KMS-11 (cell line): Measurements from ENCODE around the gene ADAMTS9.

ENCODE experiments used
- H2AFZ ChIP-seq: fragments of 200-600 bp; sonication (generic); 2 replicates; pipeline ENCODE4 v1.6.1; 2016; ENCODE audit warnings: antibody characterized with exemption, mixed run types, low read depth
- H3K27ac ChIP-seq: fragments of 200-600 bp; sonication (generic); 2 replicates; pipeline ENCODE4 v1.6.1; 2016; ENCODE audit warnings: mild to moderate bottlenecking, mixed run types
- H3K27me3 ChIP-seq: fragments of 200-600 bp; sonication (generic); 2 replicates; pipeline ENCODE4 v1.6.1; 2017; ENCODE audit warnings: mild to moderate bottlenecking, low read depth, mixed run types, moderate library complexity; ENCODE audit not compliant: insufficient read depth
- H3K36me3 ChIP-seq: fragments of 200-600 bp; sonication (generic); 2 replicates; pipeline ENCODE4 v1.6.1; 2017; ENCODE audit warnings: mild to moderate bottlenecking, mixed run types; ENCODE audit not compliant: insufficient read depth
- H3K4me1 ChIP-seq: fragments of 200-600 bp; sonication (generic); 2 replicates; pipeline ENCODE4 v1.6.1; 2016; ENCODE audit warnings: mild to moderate bottlenecking, low read depth, mixed run types; ENCODE audit not compliant: poor library complexity, severe bottlenecking
- H3K4me2 ChIP-seq: fragments of 200-600 bp; sonication (generic); 2 replicates; pipeline ENCODE4 v1.7.0; 2016; ENCODE audit warnings: mild to moderate bottlenecking, mixed run types
- H3K4me3 ChIP-seq: fragments of 200-600 bp; sonication (generic); IDR thresholded peaks from 2 replicates; pipeline ENCODE4 v1.6.1; 2017; ENCODE audit warnings: low read depth, low read length, mixed read lengths; ENCODE audit not compliant: insufficient read depth
- H3K79me2 ChIP-seq: fragments of 200-600 bp; sonication (generic); 2 replicates; pipeline ENCODE4 v1.6.1; 2016; ENCODE audit warnings: low read depth, mixed run types; ENCODE audit not compliant: insufficient read depth
- H3K9ac ChIP-seq: fragments of 200-600 bp; sonication (generic); 2 replicates; pipeline ENCODE4 v1.6.1; 2016; ENCODE audit warnings: mild to moderate bottlenecking, mixed run types
- H4K20me1 ChIP-seq: fragments of 200-600 bp; sonication (generic); 2 replicates; pipeline ENCODE4 v1.6.1; 2016; ENCODE audit warnings: mild to moderate bottlenecking, mixed run types; ENCODE audit not compliant: insufficient read depth
- TF ChIP-seq, protein P1 (sequence below): fragments of 200-600 bp; sonication (generic); conservative IDR thresholded peaks from 2 replicates; pipeline ENCODE4 v1.6.1; 2017; ENCODE audit warnings: low read depth, mild to moderate bottlenecking, antibody characterized with exemption, low read length, moderate library complexity, mixed read lengths

ADAMTS9 gene

DNA sequence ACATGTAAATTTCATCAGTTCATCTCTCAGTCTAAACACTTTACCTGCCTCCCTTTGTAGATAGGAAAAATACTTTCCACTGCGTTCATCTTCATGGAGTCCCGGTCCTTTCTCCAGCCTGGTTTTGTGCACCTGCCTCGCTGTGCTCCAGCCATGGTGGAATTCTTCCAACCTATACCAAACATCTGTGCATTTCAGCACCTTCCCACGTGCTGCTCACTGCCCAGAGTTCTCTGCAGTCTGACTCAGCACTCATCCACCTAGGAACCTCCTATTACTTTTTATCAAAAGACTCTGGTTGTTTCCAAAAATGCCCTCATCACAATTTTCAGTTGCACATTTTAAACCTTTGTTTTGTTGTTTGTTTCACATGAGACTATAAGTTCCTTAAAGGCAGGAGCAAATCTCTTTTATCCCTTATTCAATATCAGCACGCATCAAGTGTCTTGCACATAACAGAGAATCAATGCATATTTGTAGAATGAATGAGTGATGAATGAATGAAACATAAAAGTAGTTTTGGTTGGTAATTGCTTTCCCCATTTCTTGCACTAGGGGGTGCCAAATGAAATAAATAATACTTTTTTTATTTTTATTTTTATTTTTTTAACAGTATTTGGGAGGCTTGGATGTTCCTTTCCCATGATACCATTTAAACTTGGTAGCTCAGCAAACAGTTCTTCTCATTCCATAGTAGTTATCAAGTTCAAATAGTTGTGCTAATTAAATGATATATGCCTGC is 30.2 kb upstream of the ADAMTS9 start:
- Histone ChIP-seq H3K36me3 (no peaks in the 10 kb centered on the region), H3K4me3 (no peak overlapping the region), H3K9ac (no peak overlapping the region), H2AFZ (no peak overlapping the region), H4K20me1 (no peaks in the 10 kb centered on the region), H3K79me2 (no peaks in the 10 kb centered on the region), H3K4me2 (no peak overlapping the region), H3K4me1 (no peaks in the 10 kb centered on the region), H3K27me3 (no peaks in the 10 kb centered on the region), H3K27ac (no peak overlapping the region)
- TF ChIP-seq, protein P1, sequence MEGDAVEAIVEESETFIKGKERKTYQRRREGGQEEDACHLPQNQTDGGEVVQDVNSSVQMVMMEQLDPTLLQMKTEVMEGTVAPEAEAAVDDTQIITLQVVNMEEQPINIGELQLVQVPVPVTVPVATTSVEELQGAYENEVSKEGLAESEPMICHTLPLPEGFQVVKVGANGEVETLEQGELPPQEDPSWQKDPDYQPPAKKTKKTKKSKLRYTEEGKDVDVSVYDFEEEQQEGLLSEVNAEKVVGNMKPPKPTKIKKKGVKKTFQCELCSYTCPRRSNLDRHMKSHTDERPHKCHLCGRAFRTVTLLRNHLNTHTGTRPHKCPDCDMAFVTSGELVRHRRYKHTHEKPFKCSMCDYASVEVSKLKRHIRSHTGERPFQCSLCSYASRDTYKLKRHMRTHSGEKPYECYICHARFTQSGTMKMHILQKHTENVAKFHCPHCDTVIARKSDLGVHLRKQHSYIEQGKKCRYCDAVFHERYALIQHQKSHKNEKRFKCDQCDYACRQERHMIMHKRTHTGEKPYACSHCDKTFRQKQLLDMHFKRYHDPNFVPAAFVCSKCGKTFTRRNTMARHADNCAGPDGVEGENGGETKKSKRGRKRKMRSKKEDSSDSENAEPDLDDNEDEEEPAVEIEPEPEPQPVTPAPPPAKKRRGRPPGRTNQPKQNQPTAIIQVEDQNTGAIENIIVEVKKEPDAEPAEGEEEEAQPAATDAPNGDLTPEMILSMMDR: no peak

DNA sequence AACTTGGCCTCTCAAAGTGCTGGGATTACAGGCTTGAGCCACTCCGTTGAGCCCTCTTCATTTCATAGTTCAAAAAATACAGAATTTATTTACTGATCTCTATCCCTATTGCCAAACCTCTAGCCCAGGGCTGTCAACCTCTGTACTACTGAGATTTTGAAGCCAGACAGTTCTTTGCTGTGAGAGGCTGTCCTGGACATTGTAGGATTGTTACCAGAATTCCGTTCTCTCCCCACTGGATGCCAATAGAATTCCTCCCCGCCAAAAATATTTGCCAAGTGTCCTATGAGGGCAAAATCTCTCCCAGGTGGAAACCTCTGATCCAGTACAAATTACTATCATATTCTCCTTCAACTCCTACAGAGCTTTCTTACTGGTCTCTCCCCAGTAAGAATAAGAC is 29.6 kb upstream of the ADAMTS9 start:
- no peak overlapping the region for H3K4me3 ChIP-seq
- no peak overlapping the region for H3K27ac ChIP-seq
- TF ChIP-seq, protein P1: no peak
- no peaks in the 10 kb centered on the region for H3K79me2 ChIP-seq
- H3K4me1 ChIP-seq: no peaks in the 10 kb centered on the region
- no peak overlapping the region for H3K4me2 ChIP-seq
- H3K27me3 ChIP-seq: no peaks in the 10 kb centered on the region
- H4K20me1 ChIP-seq: no peaks in the 10 kb centered on the region
- H3K9ac ChIP-seq: no peak overlapping the region
- no peaks in the 10 kb centered on the region for H3K36me3 ChIP-seq
- H2AFZ ChIP-seq: no peak overlapping the region

DNA sequence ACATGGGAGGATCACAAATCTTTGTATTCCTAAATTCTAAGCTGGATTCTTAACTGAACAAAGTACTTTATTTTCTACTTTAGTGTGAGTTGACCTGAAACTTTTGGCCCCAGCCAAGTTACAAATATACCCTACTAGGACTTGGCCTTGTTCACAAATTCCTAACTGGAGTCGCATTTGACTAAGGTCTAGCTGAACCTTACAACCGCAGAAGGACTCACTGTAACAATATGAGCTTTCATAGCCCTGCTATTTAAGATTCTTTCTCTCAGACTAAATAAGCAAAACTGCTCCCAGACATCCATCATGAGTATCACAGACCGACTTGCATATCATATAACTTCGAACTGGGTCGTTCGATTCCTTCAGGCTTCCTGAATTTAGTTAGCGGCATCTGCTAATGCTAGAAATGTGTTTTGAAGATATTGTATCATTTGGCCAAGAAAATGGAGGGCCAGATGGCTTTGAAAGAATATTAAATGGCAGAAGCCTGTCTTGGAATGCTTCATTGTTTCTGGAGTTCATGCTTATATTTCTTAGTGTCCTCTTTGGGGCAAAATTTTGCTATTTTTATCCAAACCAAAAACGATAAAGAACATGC is 28.4 kb upstream of the ADAMTS9 start:
- no peaks in the 10 kb centered on the region for H3K27me3 ChIP-seq
- H3K4me3 ChIP-seq: no peak overlapping the region
- no peaks in the 10 kb centered on the region for H3K79me2 ChIP-seq
- H4K20me1 ChIP-seq: no peaks in the 10 kb centered on the region
- TF ChIP-seq, protein P1: no peak
- no peaks in the 10 kb centered on the region for H3K4me1 ChIP-seq
- H2AFZ ChIP-seq: no peak overlapping the region
- no peak overlapping the region for H3K9ac ChIP-seq
- no peaks in the 10 kb centered on the region for H3K36me3 ChIP-seq
- no peak overlapping the region for H3K27ac ChIP-seq
- no peak overlapping the region for H3K4me2 ChIP-seq

DNA sequence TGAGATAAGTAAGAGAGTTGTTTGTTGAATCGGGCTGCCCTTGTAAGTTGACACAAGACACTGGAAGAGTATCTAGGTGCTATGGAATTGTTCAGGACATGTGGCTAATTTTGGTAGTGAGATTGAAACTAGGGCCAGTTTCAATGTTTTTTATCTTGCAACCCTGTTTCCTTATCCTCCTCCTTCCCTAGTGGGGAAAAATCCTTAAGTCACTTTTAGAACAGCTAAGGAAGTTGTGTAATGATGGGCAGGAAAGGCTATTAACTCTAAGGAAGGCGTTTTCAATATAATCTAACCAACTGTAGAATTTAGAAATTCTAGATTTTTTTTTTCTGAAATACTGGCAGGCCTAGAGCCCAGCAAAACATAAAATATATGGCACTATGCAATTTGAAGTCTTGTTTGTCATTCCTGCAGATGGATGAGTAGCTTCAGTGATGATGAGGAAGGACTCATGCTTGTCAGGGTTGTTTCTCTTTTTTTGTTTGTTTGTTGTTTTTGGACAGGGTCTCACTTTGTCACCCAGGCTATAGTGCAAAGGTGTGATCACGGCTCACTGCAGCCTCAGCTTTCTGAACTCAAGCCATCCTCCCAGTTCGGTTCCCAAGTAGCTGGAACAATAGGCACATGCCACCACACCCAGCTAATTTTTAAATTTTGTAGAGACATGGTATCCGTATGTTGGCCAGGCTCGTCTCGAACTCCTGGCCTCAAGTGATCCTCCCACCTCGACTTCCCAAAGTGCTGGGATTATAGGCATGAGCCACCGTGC is 27.6 kb upstream of the ADAMTS9 start:
- no peaks in the 10 kb centered on the region for H3K27me3 ChIP-seq
- H3K4me1 ChIP-seq: no peaks in the 10 kb centered on the region
- H3K4me3 ChIP-seq: no peak overlapping the region
- no peak overlapping the region for H2AFZ ChIP-seq
- no peak overlapping the region for H3K4me2 ChIP-seq
- no peaks in the 10 kb centered on the region for H4K20me1 ChIP-seq
- H3K79me2 ChIP-seq: no peaks in the 10 kb centered on the region
- H3K36me3 ChIP-seq: no peaks in the 10 kb centered on the region
- H3K9ac ChIP-seq: no peak overlapping the region
- TF ChIP-seq, protein P1: no peak
- H3K27ac ChIP-seq: no peak overlapping the region
